ENCODE results near the gene GNG2.

DNA sequence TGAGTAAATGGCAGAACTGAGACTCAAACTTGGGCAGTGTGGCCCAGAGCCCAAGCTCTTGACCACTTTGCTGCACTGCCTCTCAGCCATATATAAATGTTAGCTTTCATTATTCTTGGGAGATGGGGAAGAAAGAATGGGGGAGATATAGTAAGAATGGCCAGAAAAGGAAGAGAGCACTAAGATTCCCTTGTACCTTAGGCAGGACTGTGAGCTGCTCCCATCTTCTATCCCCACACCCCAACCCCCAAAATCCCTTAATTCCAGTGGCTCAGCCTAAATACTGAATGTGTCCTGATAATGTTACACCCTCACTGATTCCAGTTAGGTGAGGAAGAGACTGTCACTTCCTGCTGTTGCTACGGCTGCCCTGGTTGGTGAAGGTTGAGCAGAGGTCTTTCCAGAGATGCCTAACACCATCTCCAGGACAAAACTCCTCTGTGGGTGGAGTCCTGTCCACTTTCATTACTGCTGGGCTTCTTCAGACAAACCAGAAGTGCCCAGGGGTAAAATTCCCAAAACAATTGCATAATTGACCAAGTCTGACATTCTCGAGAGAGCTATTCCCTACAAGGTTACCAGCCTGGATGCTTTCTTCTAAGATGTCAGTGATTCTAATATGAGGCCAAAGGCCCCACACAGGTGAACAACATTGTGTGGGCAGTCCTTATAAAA lies 51.8 kb downstream of the GNG2 start:
- TF ChIP-seq, protein P1, sequence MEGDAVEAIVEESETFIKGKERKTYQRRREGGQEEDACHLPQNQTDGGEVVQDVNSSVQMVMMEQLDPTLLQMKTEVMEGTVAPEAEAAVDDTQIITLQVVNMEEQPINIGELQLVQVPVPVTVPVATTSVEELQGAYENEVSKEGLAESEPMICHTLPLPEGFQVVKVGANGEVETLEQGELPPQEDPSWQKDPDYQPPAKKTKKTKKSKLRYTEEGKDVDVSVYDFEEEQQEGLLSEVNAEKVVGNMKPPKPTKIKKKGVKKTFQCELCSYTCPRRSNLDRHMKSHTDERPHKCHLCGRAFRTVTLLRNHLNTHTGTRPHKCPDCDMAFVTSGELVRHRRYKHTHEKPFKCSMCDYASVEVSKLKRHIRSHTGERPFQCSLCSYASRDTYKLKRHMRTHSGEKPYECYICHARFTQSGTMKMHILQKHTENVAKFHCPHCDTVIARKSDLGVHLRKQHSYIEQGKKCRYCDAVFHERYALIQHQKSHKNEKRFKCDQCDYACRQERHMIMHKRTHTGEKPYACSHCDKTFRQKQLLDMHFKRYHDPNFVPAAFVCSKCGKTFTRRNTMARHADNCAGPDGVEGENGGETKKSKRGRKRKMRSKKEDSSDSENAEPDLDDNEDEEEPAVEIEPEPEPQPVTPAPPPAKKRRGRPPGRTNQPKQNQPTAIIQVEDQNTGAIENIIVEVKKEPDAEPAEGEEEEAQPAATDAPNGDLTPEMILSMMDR (conservative IDR thresholded peaks at IDR 0.05 in 1 of 2, IDR thresholded peaks at IDR 0.05 in 1 of 2; ENCODE audit: extremely low read depth in 1 of 2, insufficient read depth in 1 of 2, low read depth in 1 of 2, low read length in 2 of 2) = no peak
- TF ChIP-seq EZH2 (IDR thresholded peaks at IDR 0.05; ENCODE audit: borderline replicate concordance, low read length) = no peak
